ENCODE data around the gene MVB12A. TPM values are rescaled to one million over a fixed set of nuclear protein-coding genes. Genes with fewer than 3 reads are reported as not detected.

MVB12A gene
- total RNA-seq, 2 experiments from 2014 or later, result 36.5 to 42.4 TPM

DNA sequence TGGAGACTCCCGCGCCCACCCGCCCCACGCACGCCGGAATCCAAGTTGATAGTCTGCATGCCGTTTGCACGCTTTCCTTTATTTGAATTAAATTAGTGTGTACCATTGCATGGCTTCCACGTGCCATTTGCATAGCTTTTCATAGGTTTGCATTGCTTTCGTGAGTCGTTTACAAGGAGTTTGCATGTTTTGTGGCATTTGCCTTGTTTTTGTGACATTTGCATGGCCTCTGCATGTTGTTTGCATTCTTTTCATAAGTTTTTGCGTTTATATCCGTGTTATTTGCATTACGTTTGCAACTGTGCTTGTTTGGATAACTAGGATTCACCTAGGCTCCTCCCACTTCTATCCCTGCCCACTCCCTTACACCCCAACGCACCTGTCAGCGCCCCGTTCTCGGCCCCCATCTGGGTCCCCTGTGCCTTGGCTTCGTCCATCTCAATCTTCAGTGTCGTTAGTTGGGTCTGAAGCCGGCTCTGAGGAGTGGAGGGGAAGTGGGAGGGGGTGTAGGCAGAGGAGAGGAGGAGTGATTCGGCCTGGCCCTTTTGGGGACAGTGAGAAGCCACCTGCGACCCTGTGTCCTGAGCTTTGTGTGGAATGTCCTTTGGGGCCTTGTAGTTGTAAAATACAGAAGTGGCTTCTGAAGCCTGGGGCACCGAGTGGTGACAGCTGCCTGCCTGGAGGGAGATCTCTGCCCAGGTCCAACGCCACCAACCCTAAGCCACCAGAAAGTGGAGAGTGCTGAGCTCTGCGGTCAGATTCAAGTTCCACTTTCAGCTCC lies 28.3 kb upstream of the MVB12A start:
- no peak for DNase-seq
- ChIA-PET POLR2A (interaction anchor here (0.6 to 1.0 kb wide), 2 partner anchors 57 to 97 kb away, joined by 3 read pairs; partner anchors contain the start of gene ANO8), CTCF (interaction anchor here (0.5 to 3.0 kb wide), 8 partner anchors 14 to 131 kb away, joined by 3 to 9 read pairs (median 4); partner anchors contain the start of genes BST2 and MVB12A)
- peak overlapping the region; percentile 63 for H3K4me3 Mint-ChIP-seq
- H3K9me3 Mint-ChIP-seq, result no peaks in the 10 kb centered on the region
- intact Hi-C loops (cut with micrococcal nuclease), result loop anchor here (2.0 kb wide), 1 partner anchor 57 kb away; the partner anchor contains the start of gene ANO8
- H3K27ac Mint-ChIP-seq, result peak overlapping the region; percentile 5
- H3K36me3 Mint-ChIP-seq, result no peaks in the 10 kb centered on the region
- peaks cover 26% of the 10 kb centered on the region for H3K4me1 Mint-ChIP-seq (ENCODE audit: low read depth)
- H3K27me3 Mint-ChIP-seq, result no peaks in the 10 kb centered on the region

DNA sequence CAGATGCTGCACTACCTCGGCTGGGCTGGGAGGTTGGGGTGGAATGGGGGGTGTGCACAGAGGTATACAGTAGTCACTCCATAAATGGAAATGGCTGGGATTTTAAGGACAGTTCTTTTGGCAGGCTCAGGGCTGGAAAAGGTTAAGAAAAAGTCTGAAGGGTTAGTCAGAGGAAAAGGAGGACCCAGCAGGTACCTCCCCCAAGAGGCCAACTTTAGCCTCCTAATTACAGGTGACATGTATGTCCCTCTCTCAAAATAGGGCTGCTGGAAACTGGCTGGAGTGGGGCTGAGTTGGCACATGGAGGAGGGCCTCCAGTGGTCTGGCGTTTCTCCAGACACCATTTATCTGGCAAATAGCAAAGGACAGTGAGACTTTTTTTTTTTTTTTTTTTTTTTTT lies 26.8 kb upstream of the MVB12A start:
- H3K27me3 Mint-ChIP-seq, result no peaks in the 10 kb centered on the region
- peaks cover 4% of the 10 kb centered on the region for H3K36me3 Mint-ChIP-seq
- H3K9me3 Mint-ChIP-seq, result no peaks in the 10 kb centered on the region
- no peak overlapping the region for H3K27ac Mint-ChIP-seq
- peaks cover 26% of the 10 kb centered on the region for H3K4me1 Mint-ChIP-seq (ENCODE audit: low read depth)
- intact Hi-C loops (cut with micrococcal nuclease), result no loop called here
- ChIA-PET CTCF (interaction anchor here (1.2 kb wide), 1 partner anchor 73 kb away, joined by 3 read pairs; no protein-coding TSS in a partner anchor), POLR2A (interaction anchor here (0.6 kb wide), 1 partner anchor 12 kb away, joined by 3 read pairs; the partner anchor contains the start of gene BST2)
- DNase-seq, result no peak
- H3K4me3 Mint-ChIP-seq, result no peak overlapping the region

DNA sequence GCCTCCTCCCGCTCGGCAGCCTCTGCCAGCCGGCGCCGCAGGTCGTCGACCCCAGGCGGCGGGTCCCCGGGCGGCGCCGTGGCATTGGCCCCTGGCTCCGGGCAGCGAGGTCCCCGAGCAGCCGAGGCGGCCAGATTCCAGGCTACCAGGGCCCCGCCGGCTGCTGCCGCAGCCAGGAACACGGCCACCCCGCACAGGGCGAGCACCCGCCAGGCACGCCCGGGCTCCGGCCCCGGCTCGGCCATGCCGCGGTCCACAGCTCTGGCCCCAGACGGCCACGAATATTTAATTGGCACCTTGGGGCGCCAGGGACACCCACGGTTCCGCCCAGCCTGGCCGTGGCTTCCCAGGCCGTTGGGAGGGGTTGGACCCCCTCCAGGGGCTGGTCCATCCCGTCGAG lies 25.9 kb upstream of the MVB12A start, which contains the start of gene CCDC194:
CCDC194 (minus strand) TSS at position 283 of the 400 bp plus-strand sequence; CDS start at position 245, 38 bp downstream.
- CTCF ChIA-PET, result interaction anchor here (0.7 to 2.1 kb wide), 9 partner anchors 8 to 102 kb away, joined by 3 to 8 read pairs (median 3); no protein-coding TSS in a partner anchor
- POLR2A ChIA-PET, result no interaction called here
- H3K36me3 Mint-ChIP-seq, result peaks cover 6% of the 10 kb centered on the region
- H3K27me3 Mint-ChIP-seq, result no peaks in the 10 kb centered on the region
- peaks cover 26% of the 10 kb centered on the region for H3K4me1 Mint-ChIP-seq (ENCODE audit: low read depth)
- H3K27ac Mint-ChIP-seq, result peak within 1 kb of the TSS; percentile 64
- intact Hi-C loops (cut with micrococcal nuclease), result no loop called here
- H3K4me3 Mint-ChIP-seq, result no peak within 1 kb of the TSS
- H3K9me3 Mint-ChIP-seq, result no peaks in the 10 kb centered on the region
- no peak for DNase-seq

DNA sequence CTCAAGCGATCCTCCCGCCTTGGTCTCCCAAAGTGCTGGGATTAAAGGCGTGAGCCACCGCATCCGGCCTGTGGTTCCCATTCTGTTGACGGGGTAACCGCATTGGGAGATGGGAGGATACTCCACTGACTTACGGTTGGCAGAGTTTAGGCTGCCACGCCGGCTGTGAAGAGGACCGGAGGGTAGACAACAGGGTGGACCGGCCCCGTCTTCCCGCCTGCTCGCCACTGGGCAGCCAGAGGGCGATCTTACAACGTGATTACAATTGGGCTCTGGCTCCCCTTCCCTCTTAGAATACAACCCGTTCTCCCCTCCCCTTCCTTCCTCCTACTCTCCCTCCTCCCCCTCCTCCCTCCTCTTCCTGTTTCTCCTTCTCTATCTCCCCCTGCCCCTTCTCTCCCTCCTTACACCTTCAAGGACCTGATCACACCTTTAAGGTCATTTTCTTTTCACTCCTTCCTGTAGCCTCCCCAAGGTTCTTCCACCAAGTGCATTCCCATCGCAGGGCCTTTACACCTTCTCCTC lies 24.9 kb upstream of the MVB12A start:
- ChIA-PET POLR2A (interaction anchor here (1.2 kb wide), 1 partner anchor 12 kb away, joined by 4 read pairs; no protein-coding TSS in a partner anchor), CTCF (interaction anchor here (0.6 to 2.1 kb wide), 12 partner anchors 8 to 135 kb away, joined by 3 to 8 read pairs (median 3); no protein-coding TSS in a partner anchor)
- H3K27me3 Mint-ChIP-seq, result no peaks in the 10 kb centered on the region
- no peaks in the 10 kb centered on the region for H3K9me3 Mint-ChIP-seq
- peaks cover 7% of the 10 kb centered on the region for H3K36me3 Mint-ChIP-seq
- peak overlapping the region; percentile 64 for H3K27ac Mint-ChIP-seq
- peaks cover 26% of the 10 kb centered on the region for H3K4me1 Mint-ChIP-seq (ENCODE audit: low read depth)
- peak; percentile 85 for DNase-seq
- intact Hi-C loops (cut with micrococcal nuclease), result loop anchor here (1.0 kb wide), 2 partner anchors 24 to 71 kb away; no protein-coding TSS in a partner anchor
- no peak overlapping the region for H3K4me3 Mint-ChIP-seq

DNA sequence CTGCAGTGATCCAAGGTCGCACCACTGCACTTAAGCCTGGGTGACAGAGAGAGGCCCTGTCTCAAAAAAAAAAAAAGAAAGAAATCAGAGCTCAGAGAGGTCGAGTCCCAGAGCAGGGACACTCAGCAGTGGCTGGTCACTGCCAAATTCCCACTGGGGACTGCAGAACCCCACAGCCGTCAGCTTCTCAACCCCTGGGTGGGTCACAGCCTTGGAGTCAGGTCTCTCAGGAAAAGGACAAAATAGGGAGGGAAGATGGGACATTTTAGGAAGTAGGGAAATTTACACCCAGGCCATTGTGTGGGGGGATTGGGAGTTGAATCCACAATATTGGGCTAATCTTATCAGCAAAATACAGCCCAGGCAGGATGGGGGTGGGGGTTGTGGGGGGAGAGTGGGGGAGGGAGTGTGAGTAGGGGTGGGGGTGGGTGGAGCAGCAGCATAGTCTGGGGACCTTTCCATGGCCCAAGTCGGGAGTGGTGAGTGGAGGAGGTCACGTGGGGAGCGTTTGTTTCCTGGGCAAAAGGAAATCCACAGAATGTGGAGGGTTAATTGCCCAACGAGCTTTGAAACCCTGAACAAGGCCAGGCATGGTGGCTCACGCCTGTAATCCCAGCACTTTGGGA lies 20.8 kb upstream of the MVB12A start:
- no peaks in the 10 kb centered on the region for H3K27me3 Mint-ChIP-seq
- H3K9me3 Mint-ChIP-seq, result no peaks in the 10 kb centered on the region
- no peak for DNase-seq
- H3K4me1 Mint-ChIP-seq (ENCODE audit: low read depth), result peaks cover 20% of the 10 kb centered on the region
- H3K36me3 Mint-ChIP-seq, result peaks cover 16% of the 10 kb centered on the region
- CTCF ChIA-PET, result interaction anchor here (1.2 to 1.7 kb wide), 2 partner anchors 13 to 66 kb away, joined by 4 to 6 read pairs; no protein-coding TSS in a partner anchor
- no peak overlapping the region for H3K4me3 Mint-ChIP-seq
- no peak overlapping the region for H3K27ac Mint-ChIP-seq
- intact Hi-C loops (cut with micrococcal nuclease), result no loop called here
- POLR2A ChIA-PET, result interaction anchor here (0.6 kb wide), 1 partner anchor 72 kb away, joined by 3 read pairs; no protein-coding TSS in a partner anchor

DNA sequence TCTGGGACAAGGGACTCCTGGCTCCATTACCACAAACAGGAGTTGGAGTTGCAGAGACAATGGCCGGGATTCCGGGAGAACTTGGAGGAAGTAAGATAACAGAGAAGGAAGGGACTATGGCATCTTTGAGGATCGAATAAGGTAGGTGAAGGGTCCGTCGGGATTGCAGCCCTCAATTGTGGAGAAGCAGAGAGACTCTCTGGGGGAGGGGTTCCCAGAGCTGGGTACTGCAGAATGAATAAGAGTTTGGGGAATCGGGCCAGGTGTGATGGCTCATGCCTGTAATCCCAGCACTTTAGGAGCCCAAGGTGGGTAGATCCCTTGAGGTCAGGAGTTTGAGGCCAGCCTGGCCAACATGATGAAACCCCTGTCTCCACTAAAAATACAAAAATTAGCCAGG lies 18.2 kb upstream of the MVB12A start:
- DNase-seq, result no peak
- H3K4me3 Mint-ChIP-seq, result no peak overlapping the region
- ChIA-PET CTCF (interaction anchor here (2.1 kb wide), 1 partner anchor 12 kb away, joined by 6 read pairs; no protein-coding TSS in a partner anchor), POLR2A (no interaction called here)
- intact Hi-C loops (cut with micrococcal nuclease), result loop anchor here (2.0 kb wide), 1 partner anchor 69 kb away; the partner anchor contains the start of gene SLC27A1
- H3K36me3 Mint-ChIP-seq, result peaks cover 22% of the 10 kb centered on the region
- H3K9me3 Mint-ChIP-seq, result no peaks in the 10 kb centered on the region
- H3K27ac Mint-ChIP-seq, result no peak overlapping the region
- H3K4me1 Mint-ChIP-seq (ENCODE audit: low read depth), result peaks cover 16% of the 10 kb centered on the region
- H3K27me3 Mint-ChIP-seq, result no peaks in the 10 kb centered on the region

DNA sequence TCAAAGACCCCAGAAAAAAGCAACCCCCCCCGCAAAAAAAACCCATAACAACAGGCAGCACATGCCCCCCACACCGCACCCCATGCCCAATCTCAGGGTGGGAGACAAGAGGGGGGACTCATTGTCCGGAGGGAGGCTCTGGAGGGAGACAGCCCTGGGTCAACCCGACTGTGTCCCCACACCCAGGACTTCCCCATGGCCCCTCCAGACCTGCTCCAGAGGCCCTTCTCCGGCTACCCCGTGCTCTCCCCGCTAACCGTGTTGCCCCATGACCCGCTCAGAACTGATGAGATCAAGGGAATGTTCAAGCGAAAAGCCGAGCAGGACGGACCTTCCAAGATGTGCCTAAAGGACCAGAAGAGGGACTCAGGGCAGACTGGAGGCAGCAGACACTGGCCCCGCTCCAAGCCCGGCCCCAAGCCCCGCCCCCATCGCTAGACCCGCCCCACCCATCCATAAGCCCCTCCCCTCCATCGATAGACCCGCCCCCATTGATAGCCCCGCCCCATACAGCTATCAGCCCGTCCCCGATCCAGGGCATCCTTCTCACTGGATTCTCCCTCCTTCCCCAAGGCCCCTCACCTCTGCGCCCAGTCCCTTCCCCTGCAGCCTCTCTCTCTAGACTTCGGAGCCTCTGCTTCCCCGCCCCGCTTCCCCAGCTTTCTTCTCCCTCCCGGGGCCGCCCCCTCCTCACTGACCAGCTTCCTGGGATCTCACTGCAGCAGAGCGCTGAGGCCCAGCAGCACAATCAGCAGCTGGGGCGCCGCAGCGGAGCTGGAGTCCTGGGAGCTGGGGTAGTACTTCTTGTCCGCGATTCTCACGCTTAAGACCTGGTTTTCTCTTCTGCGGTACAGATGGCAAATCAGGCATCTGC lies 16.6 kb upstream of the MVB12A start:
- no peaks in the 10 kb centered on the region for H3K27me3 Mint-ChIP-seq
- peaks cover 26% of the 10 kb centered on the region for H3K4me1 Mint-ChIP-seq (ENCODE audit: low read depth)
- no peaks in the 10 kb centered on the region for H3K9me3 Mint-ChIP-seq
- peaks cover 22% of the 10 kb centered on the region for H3K36me3 Mint-ChIP-seq
- H3K4me3 Mint-ChIP-seq, result peak overlapping the region; percentile 93
- DNase-seq, result peak; percentile 68
- POLR2A ChIA-PET, result interaction anchor here (1.0 kb wide), 1 partner anchor 16 kb away, joined by 5 read pairs; the partner anchor contains the start of gene MVB12A
- intact Hi-C loops (cut with micrococcal nuclease), result loop anchor here (2.0 kb wide), 1 partner anchor 68 kb away; the partner anchor contains the start of gene SLC27A1
- H3K27ac Mint-ChIP-seq, result peak overlapping the region; percentile 97
- CTCF ChIA-PET, result interaction anchor here (0.5 to 1.4 kb wide), 7 partner anchors 9 to 63 kb away, joined by 3 to 7 read pairs (median 3); partner anchors contain the start of gene CCDC194

DNA sequence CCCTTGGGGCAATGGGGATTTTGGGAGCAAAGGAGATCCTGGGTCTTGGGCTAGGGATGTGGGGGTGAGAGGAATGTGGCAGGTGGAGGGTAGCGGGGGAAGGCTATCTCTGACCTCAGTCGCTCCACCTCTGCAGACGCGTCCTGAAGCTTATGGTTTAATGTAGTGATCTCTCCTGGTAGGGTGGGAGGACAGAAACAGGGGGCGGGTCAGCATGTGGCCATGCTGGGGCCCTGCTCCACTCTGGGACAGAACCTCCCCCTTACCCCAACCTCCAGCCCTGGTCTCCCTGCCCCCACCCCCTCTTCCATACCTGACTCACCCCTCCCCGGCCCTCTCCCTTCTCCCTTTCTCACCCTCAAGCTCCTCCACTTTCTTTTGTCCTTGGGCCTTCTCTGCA lies 15.8 kb upstream of the MVB12A start:
- Mint-ChIP-seq H3K27me3 (no peaks in the 10 kb centered on the region), H3K36me3 (peaks cover 19% of the 10 kb centered on the region), H3K9me3 (no peaks in the 10 kb centered on the region), H3K4me1 (ENCODE audit: low read depth) (peaks cover 26% of the 10 kb centered on the region), H3K27ac (peak overlapping the region; percentile 97), H3K4me3 (peak overlapping the region; percentile 93)
- intact Hi-C loops (cut with micrococcal nuclease), result no loop called here
- ChIA-PET CTCF (interaction anchor here (0.5 to 1.4 kb wide), 5 partner anchors 10 to 63 kb away, joined by 3 to 7 read pairs (median 3); partner anchors contain the start of gene CCDC194), POLR2A (interaction anchor here (1.0 kb wide), 1 partner anchor 15 kb away, joined by 5 read pairs; the partner anchor contains the start of gene MVB12A)
- DNase-seq, result peak; percentile 33

DNA sequence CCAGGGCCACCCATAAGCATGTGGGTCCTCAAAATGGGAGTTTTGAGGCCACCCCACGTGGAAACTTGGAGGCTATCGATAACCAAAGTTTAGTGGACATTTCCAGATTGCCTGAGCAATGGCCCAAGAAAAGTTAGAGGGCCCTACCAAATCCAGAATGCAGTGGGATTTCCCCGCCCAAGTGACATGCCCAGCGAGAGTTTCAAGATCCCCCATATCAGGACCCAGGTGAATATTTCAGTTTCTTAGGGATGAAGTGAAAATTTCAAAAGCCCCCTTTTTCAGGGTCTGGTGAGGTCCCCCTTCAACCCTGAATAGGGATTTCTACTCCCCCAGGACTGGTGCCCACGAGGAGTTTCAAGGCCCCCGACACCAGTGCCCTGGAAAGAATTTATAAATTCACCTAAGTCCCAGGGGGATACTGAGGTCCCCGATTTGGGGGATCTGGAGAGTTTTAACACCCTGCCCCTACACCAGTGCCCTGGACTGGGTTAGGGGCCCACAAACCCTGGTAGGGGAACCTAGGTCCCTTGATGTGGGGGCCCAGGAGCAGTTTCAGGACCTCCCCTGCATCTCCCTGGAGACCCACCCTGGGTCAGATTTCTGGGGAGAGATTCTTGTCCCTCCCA lies 15.1 kb upstream of the MVB12A start:
- ChIA-PET POLR2A (interaction anchor here (0.6 to 3.2 kb wide), 7 partner anchors 11 to 455 kb away, joined by 3 to 20 read pairs (median 3); partner anchors contain the start of genes MVB12A and TMEM221), CTCF (interaction anchor here (0.8 to 3.2 kb wide), 5 partner anchors 11 to 62 kb away, joined by 3 to 18 read pairs (median 4); partner anchors contain the start of genes CCDC194 and MVB12A)
- no peaks in the 10 kb centered on the region for H3K9me3 Mint-ChIP-seq
- peaks cover 26% of the 10 kb centered on the region for H3K4me1 Mint-ChIP-seq (ENCODE audit: low read depth)
- H3K27ac Mint-ChIP-seq, result peak overlapping the region; percentile 97
- H3K4me3 Mint-ChIP-seq, result peak overlapping the region; percentile 93
- peaks cover 19% of the 10 kb centered on the region for H3K36me3 Mint-ChIP-seq
- peak; percentile 30 for DNase-seq
- H3K27me3 Mint-ChIP-seq, result no peaks in the 10 kb centered on the region
- intact Hi-C loops (cut with micrococcal nuclease), result loop anchor here (5.0 kb wide), 1 partner anchor 97 kb away; the partner anchor contains the start of genes DDA1 and MRPL34

Data from activated CD4-positive, alpha-beta memory T cell treated with anti-CD3 and anti-CD28 coated beads for 36 hours (primary cell).